HepG2 (cell line): Measurements from ENCODE around the gene AMZ2. TPM values are rescaled to one million over a fixed set of nuclear protein-coding genes. Genes with fewer than 3 reads are reported as not detected.
A peak's percentile ranks its signal among the peaks of the same experiment; 100 is the strongest.

Source experiments
- ARNT ChIP-seq: fragments of 450-650 bp; IDR thresholded peaks from 2 replicates; pipeline ENCODE4 v1.6.1; 2017
- CBFB ChIP-seq: sonication (generic); formaldehyde crosslinking; IDR thresholded peaks from 2 replicates; pipeline ENCODE4 v1.4.0; 2020; ENCODE audit warnings: missing genetic modification reagents
- EZH2 ChIP-seq: conservative IDR thresholded peaks from 2 replicates; pipeline ENCODE4 v1.6.1; 2012; ENCODE audit warnings: mild to moderate bottlenecking, low read depth, low read length, moderate library complexity
- FOXK2 ChIP-seq: fragments of 450-650 bp; IDR thresholded peaks from 2 replicates; pipeline ENCODE4 v1.6.1; 2016
- KDM5B ChIP-seq: sonication (generic); formaldehyde crosslinking; IDR thresholded peaks from 2 replicates; pipeline ENCODE4 v1.4.0; 2020; ENCODE audit warnings: missing genetic modification reagents, mild to moderate bottlenecking, borderline replicate concordance
- MED1 ChIP-seq: sonication (generic); formaldehyde crosslinking; IDR thresholded peaks from 2 replicates; pipeline ENCODE4 v1.4.0; 2020; ENCODE audit warnings: missing genetic modification reagents
- MIER2 ChIP-seq: IDR thresholded peaks from 2 replicates; pipeline ENCODE4 v1.6.1; 2016; ENCODE audit warnings: missing biosample characterization, missing genetic modification reagents
- NFKB2 ChIP-seq: sonication (generic); formaldehyde crosslinking; IDR thresholded peaks from 2 replicates; pipeline ENCODE4 v1.4.0; 2020; ENCODE audit warnings: missing genetic modification reagents, borderline replicate concordance
- SATB2 ChIP-seq: sonication (generic); formaldehyde crosslinking; IDR thresholded peaks from 2 replicates; pipeline ENCODE4 v1.5.0; 2020; ENCODE audit warnings: missing genetic modification reagents
- SP1 ChIP-seq, 2 experiments: fragments of 450-650 bp in 1 of 2; sonication (generic) in 1 of 2; formaldehyde crosslinking in 1 of 2; IDR thresholded peaks; 2 replicates each; pipeline versions ENCODE4 v1.4.0 to v1.6.1; 2016 to 2020; ENCODE audit warnings: missing genetic modification reagents in 1 of 2
- TEAD3 ChIP-seq: optimal IDR thresholded peaks from 2 replicates; pipeline ENCODE3; 2016; ENCODE audit warnings: borderline replicate concordance
- ZFP36 ChIP-seq: fragments of 150-350 bp; IDR thresholded peaks from 2 replicates; pipeline ENCODE4 v1.6.1; 2018; ENCODE audit warnings: borderline replicate concordance, low read length, low read depth; ENCODE audit not compliant: partially characterized antibody
- ZNF205 ChIP-seq: IDR thresholded peaks from 2 replicates; pipeline ENCODE4 v1.6.1; 2018; ENCODE audit warnings: missing biosample characterization, missing genetic modification reagents
- ZNF350 ChIP-seq: sonication (generic); formaldehyde crosslinking; IDR thresholded peaks from 2 replicates; pipeline ENCODE4 v1.4.0; 2020; ENCODE audit warnings: mild to moderate bottlenecking, low read depth, missing genetic modification reagents, borderline replicate concordance
- ZNF382 ChIP-seq: sonication (generic); formaldehyde crosslinking; IDR thresholded peaks from 2 replicates; pipeline ENCODE4 v1.5.0; 2020; ENCODE audit warnings: missing genetic modification reagents, mild to moderate bottlenecking, borderline replicate concordance
- polyA plus RNA-seq, 8 experiments: library from polyadenylated mRNA; depleted of rRNA in 3 of 8; stranded (reverse) in 7 of 8; unstranded in 1 of 8; fragments of >200 nt; fragmentation: Illumina TruSeq in 4 of 8; extraction: Trizol in 4 of 8; gene quantifications; 2 replicates each; pipeline versions ENCODE4 v1.2.1 to v1.2.3, GENCODE V29; 2011 to 2016; ENCODE audit warnings: low read depth in 4 of 8, missing spikeins in 1 of 8, mixed read lengths in 1 of 8; ENCODE audit not compliant: insufficient read depth in 1 of 8
- total RNA-seq, 5 experiments: library from RNA; depleted of rRNA; stranded (reverse); fragments of >200 nt; fragmentation: Illumina TruSeq; extraction: Trizol; gene quantifications; 2 replicates each; pipeline ENCODE4 v1.2.3, GENCODE V29; 2016; ENCODE audit warnings: low read depth in 1 of 5
- TF ChIP-seq, protein P1 (sequence below): sonication (generic); formaldehyde crosslinking; IDR thresholded peaks from 2 replicates; pipeline ENCODE4 v1.4.0; 2020; ENCODE audit warnings: missing genetic modification reagents, mild to moderate bottlenecking, borderline replicate concordance
- TF ChIP-seq, protein P2 (sequence below): sonication (generic); formaldehyde crosslinking; IDR thresholded peaks from 2 replicates; pipeline ENCODE4 v1.9.0; 2022; ENCODE audit warnings: low read depth, missing genetic modification reagents
- TF ChIP-seq, protein P3 (sequence below): IDR thresholded peaks from 2 replicates; pipeline ENCODE4 v1.6.1; 2016; ENCODE audit warnings: missing biosample characterization, missing genetic modification reagents, low read depth
- TF ChIP-seq, protein P4 (sequence below): sonication (generic); formaldehyde crosslinking; IDR thresholded peaks from 2 replicates; pipeline ENCODE4 v1.4.0; 2020; ENCODE audit warnings: mild to moderate bottlenecking, missing genetic modification reagents
- TF ChIP-seq, protein P5 (sequence below): sonication (generic); formaldehyde crosslinking; IDR thresholded peaks from 2 replicates; pipeline ENCODE4 v1.8.0; 2022; ENCODE audit warnings: missing genetic modification reagents, mild to moderate bottlenecking, inconsistent platforms, borderline replicate concordance
- TF ChIP-seq, protein P6 (sequence below): sonication (generic); formaldehyde crosslinking; IDR thresholded peaks from 2 replicates; pipeline ENCODE4 v1.4.0; 2020; ENCODE audit warnings: missing genetic modification reagents

AMZ2 gene
- total and polyA plus RNA-seq, 2 of the 13 experiments (the other 11 are each of a cell fraction or from before 2014, with no cell fraction given), result 86.9 to 90.2 TPM

DNA sequence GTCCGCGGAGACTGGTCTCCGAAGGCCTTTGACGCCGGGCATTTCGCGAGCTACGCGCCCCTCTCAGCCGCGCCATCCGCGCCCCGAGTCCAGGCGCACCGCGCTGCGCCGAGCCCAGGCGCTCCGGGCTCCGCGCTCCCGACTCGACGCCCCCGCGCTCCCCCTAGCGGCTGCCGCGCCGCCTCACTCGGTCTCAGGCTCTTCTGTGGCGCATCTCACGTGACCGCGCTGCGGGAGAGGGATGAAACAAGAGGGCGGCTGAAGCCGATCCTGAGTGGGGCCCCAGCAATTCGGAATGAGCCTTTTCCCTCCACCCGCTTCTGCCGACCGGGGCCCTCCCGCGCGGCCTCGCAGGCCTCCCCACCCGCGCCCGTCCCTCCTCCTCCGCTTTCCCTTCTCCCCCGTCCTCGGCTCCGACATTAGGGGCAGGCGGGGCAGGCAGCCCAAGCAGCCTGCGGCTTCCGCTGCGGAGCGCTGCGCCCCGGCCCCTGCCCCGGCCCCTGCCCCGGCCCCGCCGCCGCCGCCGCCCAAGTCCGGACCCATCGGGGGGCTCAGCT, 42.5 kb upstream of the AMZ2 start (continued):
- TF ChIP-seq, protein P1, sequence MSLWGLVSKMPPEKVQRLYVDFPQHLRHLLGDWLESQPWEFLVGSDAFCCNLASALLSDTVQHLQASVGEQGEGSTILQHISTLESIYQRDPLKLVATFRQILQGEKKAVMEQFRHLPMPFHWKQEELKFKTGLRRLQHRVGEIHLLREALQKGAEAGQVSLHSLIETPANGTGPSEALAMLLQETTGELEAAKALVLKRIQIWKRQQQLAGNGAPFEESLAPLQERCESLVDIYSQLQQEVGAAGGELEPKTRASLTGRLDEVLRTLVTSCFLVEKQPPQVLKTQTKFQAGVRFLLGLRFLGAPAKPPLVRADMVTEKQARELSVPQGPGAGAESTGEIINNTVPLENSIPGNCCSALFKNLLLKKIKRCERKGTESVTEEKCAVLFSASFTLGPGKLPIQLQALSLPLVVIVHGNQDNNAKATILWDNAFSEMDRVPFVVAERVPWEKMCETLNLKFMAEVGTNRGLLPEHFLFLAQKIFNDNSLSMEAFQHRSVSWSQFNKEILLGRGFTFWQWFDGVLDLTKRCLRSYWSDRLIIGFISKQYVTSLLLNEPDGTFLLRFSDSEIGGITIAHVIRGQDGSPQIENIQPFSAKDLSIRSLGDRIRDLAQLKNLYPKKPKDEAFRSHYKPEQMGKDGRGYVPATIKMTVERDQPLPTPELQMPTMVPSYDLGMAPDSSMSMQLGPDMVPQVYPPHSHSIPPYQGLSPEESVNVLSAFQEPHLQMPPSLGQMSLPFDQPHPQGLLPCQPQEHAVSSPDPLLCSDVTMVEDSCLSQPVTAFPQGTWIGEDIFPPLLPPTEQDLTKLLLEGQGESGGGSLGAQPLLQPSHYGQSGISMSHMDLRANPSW (CRISPR knock-in tag), result no peak
- TF ChIP-seq ZNF205 (CRISPR knock-in tag) (peak; percentile 56), FOXK2 (no peak), MED1 (CRISPR knock-in tag) (peak; percentile 80), CBFB (CRISPR knock-in tag) (peak; percentile 89; the same call in 1 of the 2 replicates), SP1 (IDR thresholded peaks at IDR 0.05) (no peak), SP1 (CRISPR knock-in tag; IDR thresholded peaks at IDR 0.05) (peak; percentile 64; the same call in 1 of the 2 replicates), TEAD3 (CRISPR knock-in tag) (peak; percentile 82), ZNF350 (no peak), ARNT (no peak), ZFP36 (no peak), SATB2 (CRISPR knock-in tag) (no peak), ZNF382 (CRISPR knock-in tag) (no peak), EZH2 (no peak), NFKB2 (peak; percentile 85; the same call in 1 of the 2 replicates), KDM5B (CRISPR knock-in tag) (peak; percentile 68; the same call in 1 of the 2 replicates), MIER2 (CRISPR knock-in tag) (peak; percentile 21; the same call in 1 of the 2 replicates)
- TF ChIP-seq, protein P2, sequence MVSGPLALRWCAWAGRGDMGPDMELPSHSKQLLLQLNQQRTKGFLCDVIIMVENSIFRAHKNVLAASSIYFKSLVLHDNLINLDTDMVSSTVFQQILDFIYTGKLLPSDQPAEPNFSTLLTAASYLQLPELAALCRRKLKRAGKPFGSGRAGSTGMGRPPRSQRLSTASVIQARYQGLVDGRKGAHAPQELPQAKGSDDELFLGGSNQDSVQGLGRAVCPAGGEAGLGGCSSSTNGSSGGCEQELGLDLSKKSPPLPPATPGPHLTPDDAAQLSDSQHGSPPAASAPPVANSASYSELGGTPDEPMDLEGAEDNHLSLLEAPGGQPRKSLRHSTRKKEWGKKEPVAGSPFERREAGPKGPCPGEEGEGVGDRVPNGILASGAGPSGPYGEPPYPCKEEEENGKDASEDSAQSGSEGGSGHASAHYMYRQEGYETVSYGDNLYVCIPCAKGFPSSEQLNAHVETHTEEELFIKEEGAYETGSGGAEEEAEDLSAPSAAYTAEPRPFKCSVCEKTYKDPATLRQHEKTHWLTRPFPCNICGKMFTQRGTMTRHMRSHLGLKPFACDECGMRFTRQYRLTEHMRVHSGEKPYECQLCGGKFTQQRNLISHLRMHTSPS (CRISPR knock-in tag), result peak; percentile 70; the same call in 1 of the 2 replicates
- TF ChIP-seq, protein P3, sequence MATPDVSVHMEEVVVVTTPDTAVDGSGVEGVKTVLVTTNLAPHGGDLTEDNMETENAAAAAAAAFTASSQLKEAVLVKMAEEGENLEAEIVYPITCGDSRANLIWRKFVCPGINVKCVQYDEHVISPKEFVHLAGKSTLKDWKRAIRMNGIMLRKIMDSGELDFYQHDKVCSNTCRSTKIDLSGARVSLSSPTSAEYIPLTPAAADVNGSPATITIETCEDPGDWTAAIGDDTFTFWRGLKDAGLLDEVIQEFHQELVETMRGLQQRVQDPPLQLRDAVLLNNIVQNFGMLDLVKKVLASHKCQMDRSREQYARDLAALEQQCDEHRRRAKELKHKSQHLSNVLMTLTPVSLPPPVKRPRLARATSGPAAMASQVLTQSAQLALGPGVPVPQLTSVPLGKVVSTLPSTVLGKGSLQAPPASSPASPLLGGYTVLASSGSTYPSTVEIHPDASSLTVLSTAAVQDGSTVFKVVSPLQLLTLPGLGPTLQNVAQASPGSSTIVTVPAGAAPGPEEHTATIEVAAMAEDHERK (CRISPR knock-in tag), result no peak
- TF ChIP-seq, protein P4, sequence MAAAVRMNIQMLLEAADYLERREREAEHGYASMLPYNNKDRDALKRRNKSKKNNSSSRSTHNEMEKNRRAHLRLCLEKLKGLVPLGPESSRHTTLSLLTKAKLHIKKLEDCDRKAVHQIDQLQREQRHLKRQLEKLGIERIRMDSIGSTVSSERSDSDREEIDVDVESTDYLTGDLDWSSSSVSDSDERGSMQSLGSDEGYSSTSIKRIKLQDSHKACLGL (CRISPR knock-in tag), result no peak; the same call in 1 of the 2 replicates
- TF ChIP-seq, protein P5, sequence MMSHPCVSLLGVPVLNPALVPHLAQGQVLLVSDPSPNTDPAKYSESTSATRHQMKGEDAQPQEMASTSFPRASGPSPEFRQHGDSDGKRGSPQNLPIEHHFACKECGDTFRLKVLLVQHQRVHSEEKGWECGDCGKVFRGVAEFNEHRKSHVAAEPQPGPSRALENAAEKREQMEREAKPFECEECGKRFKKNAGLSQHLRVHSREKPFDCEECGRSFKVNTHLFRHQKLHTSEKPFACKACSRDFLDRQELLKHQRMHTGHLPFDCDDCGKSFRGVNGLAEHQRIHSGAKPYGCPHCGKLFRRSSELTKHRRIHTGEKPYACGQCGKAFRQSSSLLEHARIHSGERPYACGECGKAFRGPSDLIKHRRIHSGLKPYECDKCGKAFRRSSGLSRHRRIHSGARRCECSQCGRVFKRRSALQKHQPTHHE (CRISPR knock-in tag), result peak; percentile 30; the same call in 1 of the 2 replicates
- TF ChIP-seq, protein P6, sequence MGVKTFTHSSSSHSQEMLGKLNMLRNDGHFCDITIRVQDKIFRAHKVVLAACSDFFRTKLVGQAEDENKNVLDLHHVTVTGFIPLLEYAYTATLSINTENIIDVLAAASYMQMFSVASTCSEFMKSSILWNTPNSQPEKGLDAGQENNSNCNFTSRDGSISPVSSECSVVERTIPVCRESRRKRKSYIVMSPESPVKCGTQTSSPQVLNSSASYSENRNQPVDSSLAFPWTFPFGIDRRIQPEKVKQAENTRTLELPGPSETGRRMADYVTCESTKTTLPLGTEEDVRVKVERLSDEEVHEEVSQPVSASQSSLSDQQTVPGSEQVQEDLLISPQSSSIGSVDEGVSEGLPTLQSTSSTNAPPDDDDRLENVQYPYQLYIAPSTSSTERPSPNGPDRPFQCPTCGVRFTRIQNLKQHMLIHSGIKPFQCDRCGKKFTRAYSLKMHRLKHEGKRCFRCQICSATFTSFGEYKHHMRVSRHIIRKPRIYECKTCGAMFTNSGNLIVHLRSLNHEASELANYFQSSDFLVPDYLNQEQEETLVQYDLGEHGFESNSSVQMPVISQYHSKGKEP (CRISPR knock-in tag), result no peak
